ENCODE measurements around the gene RNF148. TPM values are rescaled to one million over a fixed set of nuclear protein-coding genes. Genes with fewer than 3 reads are reported as not detected.

Gene RNF148
- polyA plus RNA-seq, 3 donors, result 0.21 to 0.28 (median 0.25) TPM

DNA sequence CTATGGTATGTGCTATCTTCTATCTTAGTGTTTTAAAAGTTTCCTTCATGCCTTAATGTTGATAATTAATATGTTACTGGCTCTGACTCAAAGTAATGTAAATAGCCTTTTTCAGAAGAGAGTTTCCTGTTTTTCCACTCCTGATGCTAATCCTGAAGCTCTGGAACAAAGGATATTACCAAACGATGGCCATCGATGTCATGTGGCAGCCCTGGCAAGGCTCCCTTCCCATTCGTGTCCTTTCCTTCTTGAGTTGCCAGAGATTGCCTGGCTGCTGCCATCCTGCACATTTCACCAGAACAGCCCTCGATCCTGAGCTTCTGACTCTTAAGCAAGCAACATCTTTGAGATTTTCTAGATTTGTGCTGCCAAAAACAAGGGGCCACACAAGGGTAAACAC lies 49.8 kb downstream of the RNF148 start:
- DNase-seq (ENCODE audit: low read depth in 3 of 3, low spot score in 2 of 3), result no peak

Other genes starting within 250 kb of the RNF148 start
- gene RNF133, start 3.8 kb downstream of the RNF148 start, polyA plus RNA-seq (ENCODE audit: insufficient read length in 3 of 3), result under 1 TPM; 0.08 to 0.24 (median 0.18) TPM
- gene CADPS2, start 183.5 kb upstream of the RNF148 start, polyA plus RNA-seq (ENCODE audit: insufficient read length in 3 of 3), result 10 to 100 TPM; 47.2 to 69.8 (median 60.7) TPM